ENCODE results near the gene UST.

- TF ChIP-seq CTCF (IDR thresholded peaks at IDR 0.05) (no peak), POLR2A (IDR thresholded peaks at IDR 0.05) (no peak), POLR2AphosphoS5 (IDR thresholded peaks at IDR 0.05) (no peak)
These were observed 78.1 kb downstream of the UST start for GRCh38 chr6:148824960-148825359.
